Mucosa of descending colon (tissue), 3 donors: ENCODE measurements around the gene NTRK3. TPM values are rescaled to one million over a fixed set of nuclear protein-coding genes. Genes with fewer than 3 reads are reported as not detected.

ENCODE experiments used
- ATAC-seq: fragments of 200-7000 bp; cut with Tn5 transposase; one replicate; pipeline ENCODE4 v1.9.1; 2020; ENCODE audit warnings: mild to moderate bottlenecking, moderate library complexity
- DNase-seq, 3 donors: peaks; one replicate each; pipeline ENCODE4 v3.0.0-alpha.2; 2020
- H3K36me3 ChIP-seq: fragments of 200-600 bp; one replicate; pipeline ENCODE4 v1.8.0; 2021; ENCODE audit warnings: low read depth, mild to moderate bottlenecking
- H3K4me1 ChIP-seq: fragments of 200-600 bp; one replicate; pipeline ENCODE4 v1.8.0; 2021; ENCODE audit warnings: low read depth, mild to moderate bottlenecking
- H3K4me3 ChIP-seq: fragments of 200-600 bp; one replicate; pipeline ENCODE4 v1.8.0; 2021; ENCODE audit warnings: mild to moderate bottlenecking
- H3K9me3 ChIP-seq: fragments of 200-600 bp; one replicate; pipeline ENCODE4 v1.8.0; 2021; ENCODE audit warnings: mild to moderate bottlenecking
- intact Hi-C, 2 donors: fragments of 100-400 bp; cut with DNase I in 1 of 2; cut with micrococcal nuclease in 1 of 2; formaldehyde crosslinking; loops; one replicate each; pipeline versions ENCODE4 v1.11.0 to v1.11.1; 2022; cut with DNase I, micrococcal nuclease
- total RNA-seq, 3 donors: library from RNA; stranded (reverse); fragmentation: NEBNext Ultra II Directional in 2 of 3; extraction: Animal tissue kit (Norgen Biotek cat#: 25700) in 2 of 3; gene quantifications; one replicate each; pipeline versions ENCODE4 v1.2.1 to v1.2.4, GENCODE V29; 2021 to 2023
- TF ChIP-seq, protein P1 (sequence below): fragments of 200-600 bp; IDR thresholded peaks from one replicate; pipeline ENCODE4 v1.8.0; 2022; ENCODE audit warnings: antibody characterized with exemption, mild to moderate bottlenecking
- donor health status: DM: no; HTN: no; CAD: no; lungs with moderate emphysema.
- donor health status: DM: no; HTN: no; CAD: no.
- donor health status: DM: no; HTN: yes; CAD: no.

Gene NTRK3
- total RNA-seq, 3 donors from 2014 or later = 0.78 to 2.8 (median 2.1) TPM

- Histone ChIP-seq H3K9me3 (no peaks in the 10 kb centered on the region), H3K4me3 (no peak overlapping the region), H3K36me3 (no peaks in the 10 kb centered on the region), H3K4me1 (no peaks in the 10 kb centered on the region)
- no peak for ATAC-seq
- intact Hi-C loops = no loop called here
- TF ChIP-seq, protein P1, sequence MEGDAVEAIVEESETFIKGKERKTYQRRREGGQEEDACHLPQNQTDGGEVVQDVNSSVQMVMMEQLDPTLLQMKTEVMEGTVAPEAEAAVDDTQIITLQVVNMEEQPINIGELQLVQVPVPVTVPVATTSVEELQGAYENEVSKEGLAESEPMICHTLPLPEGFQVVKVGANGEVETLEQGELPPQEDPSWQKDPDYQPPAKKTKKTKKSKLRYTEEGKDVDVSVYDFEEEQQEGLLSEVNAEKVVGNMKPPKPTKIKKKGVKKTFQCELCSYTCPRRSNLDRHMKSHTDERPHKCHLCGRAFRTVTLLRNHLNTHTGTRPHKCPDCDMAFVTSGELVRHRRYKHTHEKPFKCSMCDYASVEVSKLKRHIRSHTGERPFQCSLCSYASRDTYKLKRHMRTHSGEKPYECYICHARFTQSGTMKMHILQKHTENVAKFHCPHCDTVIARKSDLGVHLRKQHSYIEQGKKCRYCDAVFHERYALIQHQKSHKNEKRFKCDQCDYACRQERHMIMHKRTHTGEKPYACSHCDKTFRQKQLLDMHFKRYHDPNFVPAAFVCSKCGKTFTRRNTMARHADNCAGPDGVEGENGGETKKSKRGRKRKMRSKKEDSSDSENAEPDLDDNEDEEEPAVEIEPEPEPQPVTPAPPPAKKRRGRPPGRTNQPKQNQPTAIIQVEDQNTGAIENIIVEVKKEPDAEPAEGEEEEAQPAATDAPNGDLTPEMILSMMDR = no peak
- no peak for DNase-seq
Measured at GRCh38 chr15:87817553-87817952, 439.0 kb downstream of the NTRK3 start.

DNA sequence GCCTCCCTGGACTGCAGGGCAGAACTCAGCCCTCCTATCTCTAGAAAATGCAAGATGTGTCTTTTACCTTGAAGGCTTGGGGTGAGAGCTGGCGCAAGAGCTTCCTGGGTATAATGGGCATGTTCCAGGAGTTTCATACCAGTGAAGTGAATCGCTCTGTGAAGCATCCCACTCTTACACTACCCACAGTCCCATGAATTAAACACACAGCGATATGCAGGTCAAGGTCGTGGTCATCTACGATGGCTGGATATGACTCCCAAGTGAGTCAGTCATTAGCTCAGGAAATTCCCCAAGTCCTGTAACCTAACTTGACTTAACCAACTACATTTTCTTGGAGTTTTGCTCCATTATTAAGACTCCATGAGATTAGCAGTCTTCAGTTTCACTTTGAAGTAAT lies 439.7 kb downstream of the NTRK3 start:
- ATAC-seq = no peak
- intact Hi-C loops = no loop called here

DNA sequence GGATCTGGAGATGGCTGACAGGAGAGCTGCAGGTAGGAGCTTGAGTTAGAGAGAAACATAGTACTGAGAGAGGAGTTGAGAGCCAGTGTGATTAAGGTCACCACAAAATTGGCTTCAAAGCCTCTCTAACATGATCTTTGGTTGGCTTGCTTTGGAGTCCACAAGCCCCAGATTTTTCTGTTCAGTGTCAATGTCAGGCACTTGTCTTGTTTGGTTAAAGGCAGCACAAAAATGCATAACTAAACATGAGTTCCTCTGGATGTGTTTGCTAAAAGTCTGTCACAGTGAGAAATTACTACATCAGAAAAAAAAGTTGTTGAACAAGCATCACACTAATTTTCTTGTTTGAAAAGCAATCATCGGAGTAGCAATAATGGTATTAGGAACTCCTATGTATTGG lies 440.5 kb downstream of the NTRK3 start:
- Histone ChIP-seq H3K36me3 (no peaks in the 10 kb centered on the region), H3K4me1 (no peaks in the 10 kb centered on the region), H3K4me3 (no peak overlapping the region), H3K9me3 (no peaks in the 10 kb centered on the region)
- intact Hi-C loops = no loop called here
- TF ChIP-seq, protein P1 = no peak
- DNase-seq = no peak
- ATAC-seq = no peak

More for the DNA sequence above, 439.7 kb downstream of the NTRK3 start:
- Histone ChIP-seq H3K4me3 (no peak overlapping the region), H3K4me1 (no peaks in the 10 kb centered on the region), H3K36me3 (no peaks in the 10 kb centered on the region), H3K9me3 (no peaks in the 10 kb centered on the region)
- no peak for DNase-seq
- TF ChIP-seq, protein P1 = no peak

Other genes with a start within 250 kb of the NTRK3 start
- gene MRPL46, start 210.6 kb upstream of the NTRK3 start, total RNA-seq = 10 to 100 TPM; 24.9 to 29.3 (median 27.7) TPM
- gene MRPS11, start 211.0 kb upstream of the NTRK3 start, total RNA-seq = 10 to 100 TPM; 44.7 to 54.6 (median 52.6) TPM